Activated CD8-positive, alpha-beta memory T cell treated with anti-CD3 and anti-CD28 coated beads, Interleukin-2, amount 50 U/mL, for 4 hours (primary cell): Measurements from ENCODE around the gene GORASP1.
"Not testable (repeated sequence)": the region's sequence is repeated elsewhere in the genome, so short reads cannot be mapped to it uniquely, and the experiment has no call there.

ENCODE experiments used
- DNase-seq: peaks from one replicate; pipeline ENCODE4 v3.0.0-alpha.2; 2020

The GORASP1 gene

GRCh38 chr3:39062180-39062579, 45.2 kb downstream of the GORASP1 start:
- no peak for DNase-seq

DNA sequence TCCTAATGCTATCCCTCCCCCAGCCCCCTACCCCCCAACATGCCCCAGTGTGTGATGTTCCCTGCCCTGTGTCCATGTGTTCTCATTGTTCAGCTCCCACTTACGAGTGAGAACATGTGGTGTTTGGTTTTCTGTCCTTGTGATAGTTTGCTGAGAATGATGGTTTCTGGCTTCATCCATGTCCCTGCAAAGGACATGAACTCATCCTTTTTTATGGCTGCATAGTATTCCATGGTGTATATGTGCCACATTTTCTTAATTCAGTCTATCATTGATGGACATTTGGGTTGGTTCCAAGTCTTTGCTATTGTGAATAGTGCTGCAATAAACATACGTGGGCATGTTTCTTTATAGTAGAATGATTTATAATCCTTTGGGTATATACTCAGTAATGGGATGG, 46.2 kb downstream of the GORASP1 start:
- DNase-seq, result not testable (repeated sequence)

GRCh38 chr3:39056151-39056550, 51.3 kb downstream of the GORASP1 start:
- no peak for DNase-seq

DNA sequence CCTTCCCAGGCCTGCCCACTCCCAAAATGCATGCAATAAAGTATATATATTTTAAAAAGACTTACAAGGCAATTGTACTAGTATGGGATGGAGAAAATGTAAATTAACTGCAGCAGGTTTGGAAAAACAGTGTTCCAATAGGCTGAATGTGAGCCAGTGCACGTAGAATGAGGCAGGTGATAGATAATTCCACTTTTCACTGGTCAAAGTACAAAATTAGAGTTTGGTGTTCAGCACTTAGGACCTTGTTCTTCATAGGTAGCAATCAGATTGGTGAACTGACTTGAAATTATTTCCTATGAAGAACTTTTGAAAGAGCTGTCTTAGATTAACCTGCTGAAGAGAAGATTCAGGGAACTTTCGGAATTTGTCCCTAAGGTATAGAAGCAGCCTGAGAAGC, 53.7 kb downstream of the GORASP1 start:
- no peak for DNase-seq

DNA sequence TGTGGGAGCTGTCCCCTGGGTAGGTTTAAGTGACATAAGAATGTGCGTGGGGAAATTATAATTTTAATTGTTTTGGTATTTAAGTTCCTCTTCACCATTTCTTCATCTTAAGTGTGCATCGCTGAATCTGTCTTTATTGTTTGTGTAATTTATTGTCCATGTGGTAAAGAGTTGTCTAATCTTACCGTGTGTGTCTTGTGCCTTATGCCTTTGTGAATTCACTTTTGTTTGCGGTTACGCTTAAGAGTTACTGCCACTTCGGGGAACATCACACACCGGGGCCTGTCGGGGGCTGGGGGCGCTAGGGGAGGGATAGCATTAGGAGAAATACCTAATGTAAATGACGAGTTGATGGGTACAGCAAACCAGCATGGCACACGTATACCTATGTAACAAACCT, 54.8 kb downstream of the GORASP1 start:
- no peak for DNase-seq

DNA sequence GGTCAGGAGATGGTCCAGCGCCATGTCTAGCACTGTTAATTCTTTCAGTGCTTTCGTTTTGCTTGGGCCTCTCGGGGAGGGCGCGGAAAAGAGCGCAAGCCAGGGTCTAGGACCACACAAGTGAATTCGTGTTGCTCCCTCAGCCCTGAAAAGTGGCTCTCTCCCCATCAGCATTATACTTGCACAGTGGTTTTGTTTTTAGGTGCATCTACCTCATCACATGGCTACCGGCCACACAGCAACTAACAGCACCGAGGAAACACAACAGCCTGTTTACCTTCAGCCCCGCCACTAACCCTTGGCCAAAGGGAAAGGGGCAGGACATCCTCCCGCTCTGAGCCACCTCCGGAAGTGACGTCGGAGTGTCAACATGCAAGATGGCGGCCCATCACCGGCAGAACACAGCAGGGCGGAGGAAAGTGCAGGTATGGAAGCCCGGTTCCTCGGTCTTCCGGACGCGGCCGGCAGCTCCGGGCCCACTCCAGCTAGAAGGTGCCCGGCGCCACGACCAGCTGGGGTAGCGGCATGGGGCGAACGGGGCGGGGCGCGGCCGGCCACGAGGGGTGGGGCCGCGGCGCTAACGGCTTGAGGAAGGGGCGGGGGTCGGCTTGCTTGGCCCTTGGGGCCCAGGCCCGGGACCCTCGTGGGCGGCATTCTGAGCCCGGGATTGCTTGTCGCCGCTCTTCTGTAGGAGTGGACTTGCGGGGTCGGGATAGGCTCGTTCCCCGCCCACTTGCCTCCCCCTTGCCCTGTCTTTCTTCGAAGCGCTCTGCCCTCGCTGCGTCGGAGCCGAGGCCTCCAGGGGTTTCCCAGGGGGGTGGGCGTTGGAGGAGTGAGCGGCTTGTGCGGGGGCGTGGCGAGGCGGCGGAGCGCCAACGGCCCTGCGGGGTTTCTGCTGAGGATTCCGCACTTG, 55.5 kb downstream of the GORASP1 start, which contains the start of the genes SCN11A and WDR48:
TSS of gene SCN11A (minus strand) at position 296 of the 913 bp plus-strand sequence. CDS start 101,582 bp downstream, outside the sequence.
TSS of gene WDR48 (plus strand) at position 368 of the 913 bp plus-strand sequence. CDS start at position 378, 10 bp downstream.
- peak; percentile 91 for DNase-seq

- no peak for DNase-seq
Observed at GRCh38 chr3:39050029-39050428, 57.4 kb downstream of the GORASP1 start.
